ENCODE measurements around the gene CACNA2D1.

- TF ChIP-seq, protein P1, sequence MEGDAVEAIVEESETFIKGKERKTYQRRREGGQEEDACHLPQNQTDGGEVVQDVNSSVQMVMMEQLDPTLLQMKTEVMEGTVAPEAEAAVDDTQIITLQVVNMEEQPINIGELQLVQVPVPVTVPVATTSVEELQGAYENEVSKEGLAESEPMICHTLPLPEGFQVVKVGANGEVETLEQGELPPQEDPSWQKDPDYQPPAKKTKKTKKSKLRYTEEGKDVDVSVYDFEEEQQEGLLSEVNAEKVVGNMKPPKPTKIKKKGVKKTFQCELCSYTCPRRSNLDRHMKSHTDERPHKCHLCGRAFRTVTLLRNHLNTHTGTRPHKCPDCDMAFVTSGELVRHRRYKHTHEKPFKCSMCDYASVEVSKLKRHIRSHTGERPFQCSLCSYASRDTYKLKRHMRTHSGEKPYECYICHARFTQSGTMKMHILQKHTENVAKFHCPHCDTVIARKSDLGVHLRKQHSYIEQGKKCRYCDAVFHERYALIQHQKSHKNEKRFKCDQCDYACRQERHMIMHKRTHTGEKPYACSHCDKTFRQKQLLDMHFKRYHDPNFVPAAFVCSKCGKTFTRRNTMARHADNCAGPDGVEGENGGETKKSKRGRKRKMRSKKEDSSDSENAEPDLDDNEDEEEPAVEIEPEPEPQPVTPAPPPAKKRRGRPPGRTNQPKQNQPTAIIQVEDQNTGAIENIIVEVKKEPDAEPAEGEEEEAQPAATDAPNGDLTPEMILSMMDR (IDR thresholded peaks at IDR 0.05; ENCODE audit: low read depth, low read length) = no peak
- no peak for TF ChIP-seq MAX (IDR thresholded peaks at IDR 0.05; ENCODE audit: low read depth, low read length)
Measured at GRCh38 chr7:82056282-82056681, 387.3 kb downstream of the CACNA2D1 start.
